Smooth muscle cell (in vitro differentiated cells): ENCODE data around the gene ALK. TPM values are rescaled to one million over a fixed set of nuclear protein-coding genes. Genes with fewer than 3 reads are reported as not detected.

Experiments
- DNase-seq: peaks from one replicate; lab custom pipeline; 2025; ENCODE audit not compliant: unreplicated experiment; lab: John Stamatoyannopoulos, UW
- H2AFZ ChIP-seq: fragments of 200-600 bp; sonication (generic); 2 replicates; pipeline ENCODE4 v1.6.0; 2016; ENCODE audit warnings: antibody characterized with exemption, low read depth, mild to moderate bottlenecking
- H3F3A ChIP-seq: fragments of 200-600 bp; sonication (generic); 2 replicates; pipeline ENCODE4 v1.6.0; 2017; ENCODE audit warnings: antibody characterized with exemption, low read depth
- H3K27ac ChIP-seq: fragments of 200-600 bp; sonication (generic); 2 replicates; pipeline ENCODE4 v1.5.1; 2016; ENCODE audit warnings: low read depth, mild to moderate bottlenecking
- H3K27me3 ChIP-seq: fragments of 200-600 bp; sonication (generic); 2 replicates; pipeline ENCODE4 v1.6.1; 2016; ENCODE audit warnings: low read depth, mild to moderate bottlenecking
- H3K36me3 ChIP-seq: fragments of 200-600 bp; sonication (generic); 2 replicates; pipeline ENCODE4 v1.5.1; 2016; ENCODE audit warnings: low read depth
- H3K4me1 ChIP-seq: fragments of 200-600 bp; sonication (generic); 2 replicates; pipeline ENCODE4 v1.5.1; 2016; ENCODE audit warnings: low read depth
- H3K4me2 ChIP-seq: fragments of 200-600 bp; sonication (generic); 2 replicates; pipeline ENCODE4 v1.6.0; 2016; ENCODE audit warnings: mild to moderate bottlenecking
- H3K4me3 ChIP-seq: fragments of 200-600 bp; sonication (generic); 2 replicates; pipeline ENCODE4 v1.5.1; 2016; ENCODE audit warnings: mild to moderate bottlenecking
- H3K79me2 ChIP-seq: fragments of 200-600 bp; sonication (generic); 2 replicates; pipeline ENCODE4 v1.6.0; 2016; ENCODE audit warnings: low read depth, mild to moderate bottlenecking
- H3K9ac ChIP-seq: fragments of 200-600 bp; sonication (generic); 2 replicates; pipeline ENCODE4 v1.6.0; 2016; ENCODE audit warnings: low read depth
- H3K9me3 ChIP-seq: fragments of 200-600 bp; sonication (generic); replicated peaks from 2 replicates; pipeline ENCODE4 v1.5.1; 2016; ENCODE audit warnings: low read depth
- H4K20me1 ChIP-seq: fragments of 200-600 bp; sonication (generic); 2 replicates; pipeline ENCODE4 v1.6.0; 2016; ENCODE audit warnings: low read depth
- WGBS: methylation state at CpG from one replicate; pipeline ENCODE4 v1.1.7; 2016; ENCODE audit warnings: low lambda C conversion rate; 5-methylcytosine and 5-hydroxymethylcytosine counted together
- polyA plus RNA-seq: library from polyadenylated mRNA; unstranded; fragments of >200 nt; fragmentation: Nextera tagmentation; extraction: Ambion mirVana; gene quantifications from 2 replicates; pipeline ENCODE4 v1.2.1, GENCODE V29; 2016
- total RNA-seq: library from RNA; depleted of rRNA; stranded (reverse); fragments of >200 nt; gene quantifications from 2 replicates; pipeline ENCODE4 v1.2.3, GENCODE V29; 2014
- TF ChIP-seq, protein P1 (sequence below): fragments of 200-600 bp; sonication (generic); IDR thresholded peaks from 2 replicates; pipeline ENCODE4 v1.5.1; 2017; ENCODE audit warnings: borderline replicate concordance, mild to moderate bottlenecking, antibody characterized with exemption; ENCODE audit not compliant: insufficient read depth, poor library complexity, severe bottlenecking

Gene ALK
- total and polyA plus RNA-seq, 2 experiments from 2014 or later: 0.13 to 0.19 TPM

DNA sequence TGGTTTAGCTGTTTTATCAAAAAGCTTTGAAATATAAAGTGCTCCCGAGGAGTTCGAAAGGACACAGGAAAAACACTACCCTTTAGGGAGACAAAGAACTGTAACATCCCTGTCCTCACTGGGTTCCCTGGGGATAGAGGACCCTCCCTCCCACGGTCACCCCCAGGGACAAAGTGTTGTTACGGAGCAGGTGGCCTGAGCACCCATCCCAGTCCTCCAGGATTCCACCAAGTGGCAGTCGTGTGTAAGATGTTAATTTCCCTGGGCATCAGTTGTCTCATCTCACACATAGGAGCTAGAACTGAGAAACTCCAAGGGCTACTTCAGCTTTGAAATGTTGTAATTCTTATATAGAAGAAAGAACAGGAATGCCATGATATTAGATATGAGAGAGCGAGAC lies 137.7 kb downstream of the ALK start:
- Histone ChIP-seq H3K79me2 (no peaks in the 10 kb centered on the region), H3F3A (no peaks in the 10 kb centered on the region)

DNA sequence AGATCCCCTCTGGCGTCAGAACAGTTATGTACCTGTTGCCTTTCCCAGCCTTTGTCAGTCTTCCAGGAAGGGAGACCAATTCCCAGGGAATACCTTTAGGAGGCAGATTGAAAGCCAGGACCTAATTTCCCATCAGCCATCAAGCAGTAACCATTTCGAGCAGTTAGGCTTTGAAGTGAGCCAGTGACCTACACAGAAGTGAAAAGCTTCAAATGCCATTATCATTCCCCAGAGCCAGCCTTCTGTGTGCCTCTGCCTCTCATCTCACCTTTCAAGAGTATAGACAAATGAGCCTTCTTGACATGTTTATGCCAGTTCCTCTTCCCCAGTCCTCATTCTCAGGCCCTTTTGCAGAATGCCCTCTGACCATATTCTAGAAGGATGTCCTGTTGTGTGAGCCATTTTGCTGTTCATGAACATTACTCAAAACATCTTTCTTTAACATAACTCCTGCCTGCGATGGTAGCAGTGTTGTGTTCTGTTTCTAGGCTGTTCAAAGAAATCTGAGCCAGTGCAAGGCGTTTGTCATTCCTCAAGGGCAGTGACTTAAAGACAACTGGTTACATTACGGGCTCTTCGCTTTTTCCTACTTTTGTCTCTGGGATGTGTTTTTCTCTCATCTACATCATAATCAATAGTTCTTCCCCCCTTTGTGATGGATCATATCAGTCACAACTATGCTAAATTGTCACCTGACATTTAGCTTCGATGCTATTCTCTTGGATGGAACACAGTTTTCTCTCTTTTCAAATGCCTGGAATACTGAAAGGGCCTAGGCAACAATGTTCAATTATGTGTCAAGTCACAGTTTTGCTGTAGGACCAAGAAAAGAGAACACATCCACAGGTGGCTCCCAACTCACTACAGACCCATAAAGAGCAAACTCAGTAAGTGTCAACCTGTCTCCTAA lies 138.6 kb downstream of the ALK start:
- no peaks in the 10 kb centered on the region for H4K20me1 ChIP-seq
- H2AFZ ChIP-seq: no peak overlapping the region
- no peak overlapping the region for H3K4me3 ChIP-seq
- TF ChIP-seq, protein P1, sequence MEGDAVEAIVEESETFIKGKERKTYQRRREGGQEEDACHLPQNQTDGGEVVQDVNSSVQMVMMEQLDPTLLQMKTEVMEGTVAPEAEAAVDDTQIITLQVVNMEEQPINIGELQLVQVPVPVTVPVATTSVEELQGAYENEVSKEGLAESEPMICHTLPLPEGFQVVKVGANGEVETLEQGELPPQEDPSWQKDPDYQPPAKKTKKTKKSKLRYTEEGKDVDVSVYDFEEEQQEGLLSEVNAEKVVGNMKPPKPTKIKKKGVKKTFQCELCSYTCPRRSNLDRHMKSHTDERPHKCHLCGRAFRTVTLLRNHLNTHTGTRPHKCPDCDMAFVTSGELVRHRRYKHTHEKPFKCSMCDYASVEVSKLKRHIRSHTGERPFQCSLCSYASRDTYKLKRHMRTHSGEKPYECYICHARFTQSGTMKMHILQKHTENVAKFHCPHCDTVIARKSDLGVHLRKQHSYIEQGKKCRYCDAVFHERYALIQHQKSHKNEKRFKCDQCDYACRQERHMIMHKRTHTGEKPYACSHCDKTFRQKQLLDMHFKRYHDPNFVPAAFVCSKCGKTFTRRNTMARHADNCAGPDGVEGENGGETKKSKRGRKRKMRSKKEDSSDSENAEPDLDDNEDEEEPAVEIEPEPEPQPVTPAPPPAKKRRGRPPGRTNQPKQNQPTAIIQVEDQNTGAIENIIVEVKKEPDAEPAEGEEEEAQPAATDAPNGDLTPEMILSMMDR: no peak
- H3K27ac ChIP-seq: no peak overlapping the region
- no peak for DNase-seq
- no peaks in the 10 kb centered on the region for H3K79me2 ChIP-seq
- H3K36me3 ChIP-seq: no peaks in the 10 kb centered on the region
- H3K9me3 ChIP-seq: no peaks in the 10 kb centered on the region
- no peaks in the 10 kb centered on the region for H3F3A ChIP-seq
- 70% methylated on average over 7 of the region's 7 CpGs for WGBS
- no peaks in the 10 kb centered on the region for H3K4me1 ChIP-seq
- H3K27me3 ChIP-seq: peaks cover 12% of the 10 kb centered on the region
- H3K4me2 ChIP-seq: no peak overlapping the region
- H3K9ac ChIP-seq: no peak overlapping the region

More for the DNA sequence above, 137.7 kb downstream of the ALK start:
- Histone ChIP-seq H3K9me3 (no peaks in the 10 kb centered on the region), H3K4me2 (no peak overlapping the region), H3K9ac (no peak overlapping the region), H4K20me1 (no peaks in the 10 kb centered on the region), H3K27ac (no peak overlapping the region), H2AFZ (no peak overlapping the region), H3K4me1 (no peaks in the 10 kb centered on the region), H3K27me3 (peaks cover 12% of the 10 kb centered on the region), H3K36me3 (no peaks in the 10 kb centered on the region), H3K4me3 (no peak overlapping the region)
- TF ChIP-seq, protein P1: no peak
- WGBS: 87% methylated on average over 6 of the region's 6 CpGs
- no peak for DNase-seq

DNA sequence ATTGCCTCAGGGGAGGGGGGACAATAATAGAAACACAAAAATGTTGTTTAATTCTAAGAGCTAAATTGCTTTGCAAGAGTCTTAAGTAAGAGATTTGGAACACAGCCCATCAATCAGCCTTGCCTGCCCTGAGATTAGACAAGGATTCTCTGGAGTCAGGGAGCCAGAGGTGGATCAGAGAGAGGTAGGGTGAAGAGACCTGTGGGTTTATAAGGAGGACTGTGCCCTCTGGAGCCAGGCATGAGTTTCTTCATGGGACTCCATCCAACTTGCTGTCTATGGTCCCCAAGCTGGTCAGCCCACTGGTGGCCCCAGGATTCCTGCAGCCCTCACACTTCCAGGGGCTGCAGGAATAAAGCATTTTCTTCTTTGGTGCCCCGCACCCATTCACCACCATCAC lies 139.3 kb downstream of the ALK start:
- no peak for DNase-seq
- Histone ChIP-seq H3K36me3 (no peaks in the 10 kb centered on the region), H4K20me1 (no peaks in the 10 kb centered on the region), H3K9me3 (no peaks in the 10 kb centered on the region), H3K4me3 (no peak overlapping the region), H3K9ac (no peak overlapping the region), H3F3A (no peaks in the 10 kb centered on the region), H3K79me2 (no peaks in the 10 kb centered on the region), H3K4me1 (no peaks in the 10 kb centered on the region), H2AFZ (no peak overlapping the region), H3K27me3 (peaks cover 12% of the 10 kb centered on the region), H3K27ac (no peak overlapping the region), H3K4me2 (no peak overlapping the region)
- 89% methylated on average over 1 of the region's 1 CpG for WGBS
- TF ChIP-seq, protein P1: no peak
